ENCODE data around the gene MED31.

Gene MED31

GRCh38 chr17:6682339-6682738, 30.9 kb upstream of the MED31 start:
- Histone ChIP-seq H3K36me3 (no peaks in the 10 kb centered on the region), H3K27ac (no peak overlapping the region), H3K9me3 (no peaks in the 10 kb centered on the region), H3K4me1 (no peaks in the 10 kb centered on the region), H3K27me3 (peaks cover 0 to 38% of the 10 kb centered on the region in 2 donors), H3K4me3 (no peak overlapping the region)
- TF ChIP-seq CTCF (IDR thresholded peaks at IDR 0.05) = no peak
- intact Hi-C loops (cut with DNase I; ENCODE audit: low total_unique reads) = no loop called here
- no peak for DNase-seq

GRCh38 chr17:6681671-6682070, 30.3 kb upstream of the MED31 start:
- intact Hi-C loops (cut with DNase I; ENCODE audit: low total_unique reads) = no loop called here
- no peak overlapping the region for H3K27ac ChIP-seq
- no peak for DNase-seq

GRCh38 chr17:6681176-6681575, 29.8 kb upstream of the MED31 start:
- intact Hi-C loops (cut with DNase I; ENCODE audit: low total_unique reads) = no loop called here
- Histone ChIP-seq H3K27ac (no peak overlapping the region), H3K27me3 (peaks cover 0 to 42% of the 10 kb centered on the region in 2 donors)

More at GRCh38 chr17:6681671-6682070, 30.3 kb upstream of the MED31 start:
- TF ChIP-seq CTCF (IDR thresholded peaks at IDR 0.05) = no peak
- Histone ChIP-seq H3K9me3 (no peaks in the 10 kb centered on the region), H3K27me3 (peaks cover 0 to 41% of the 10 kb centered on the region in 2 donors), H3K36me3 (no peaks in the 10 kb centered on the region), H3K4me3 (no peak overlapping the region), H3K4me1 (no peaks in the 10 kb centered on the region)

GRCh38 chr17:6679241-6679640, 27.8 kb upstream of the MED31 start:
- DNase-seq = no peak
- H3K9me3 ChIP-seq = no peaks in the 10 kb centered on the region
- H3K27ac ChIP-seq = no peak overlapping the region
- intact Hi-C loops (cut with DNase I; ENCODE audit: low total_unique reads) = no loop called here
- H3K27me3 ChIP-seq = peaks cover 0 to 41% of the 10 kb centered on the region in 2 donors
- no peak for TF ChIP-seq CTCF (IDR thresholded peaks at IDR 0.05)
- no peak overlapping the region for H3K4me3 ChIP-seq
- no peaks in the 10 kb centered on the region for H3K36me3 ChIP-seq
- H3K4me1 ChIP-seq = no peaks in the 10 kb centered on the region

More at GRCh38 chr17:6681176-6681575, 29.8 kb upstream of the MED31 start:
- DNase-seq = no peak
- TF ChIP-seq CTCF (IDR thresholded peaks at IDR 0.05) = no peak
- no peaks in the 10 kb centered on the region for H3K9me3 ChIP-seq
- no peaks in the 10 kb centered on the region for H3K36me3 ChIP-seq
- no peak overlapping the region for H3K4me3 ChIP-seq
- H3K4me1 ChIP-seq = no peaks in the 10 kb centered on the region

- no peak for DNase-seq
- Histone ChIP-seq H3K4me3 (no peak overlapping the region), H3K27me3 (peaks cover 0 to 41% of the 10 kb centered on the region in 2 donors), H3K27ac (no peak overlapping the region), H3K9me3 (no peaks in the 10 kb centered on the region), H3K36me3 (no peaks in the 10 kb centered on the region), H3K4me1 (no peaks in the 10 kb centered on the region)
- TF ChIP-seq CTCF (IDR thresholded peaks at IDR 0.05) = no peak
- intact Hi-C loops (cut with DNase I; ENCODE audit: low total_unique reads) = no loop called here
These were observed 26.5 kb upstream of the MED31 start for GRCh38 chr17:6677946-6678345.
